Natural killer cell treated with Interleukin-12 subunit alpha and Interleukin-12 subunit beta and Interleukin-15 and Interleukin-18, amount 100 ng/mL, for 72 hours (primary cell): Measurements from ENCODE around the gene ARHGAP27. TPM values are rescaled to one million over a fixed set of nuclear protein-coding genes. Genes with fewer than 3 reads are reported as not detected.
"Not testable (repeated sequence)": the region's sequence is repeated elsewhere in the genome, so short reads cannot be mapped to it uniquely, and the experiment has no call there.

ENCODE experiments used
- ATAC-seq, 2 donors: fragments of 150-1000 bp; cut with Tn5 transposase in 1 of 2; sonication (Bioruptor Pico), chemical (Tn5 transposase) in 1 of 2; 2 replicates each; pipeline ENCODE4 v1.10.0; 2021
- DNase-seq: peaks from one replicate; pipeline ENCODE4 v3.0.0; 2022; ENCODE audit warnings: low spot score
- H3K27ac Mint-ChIP-seq, 2 donors: 1 replicate in 1 of 2; 2 replicates in 1 of 2; pipeline ENCODE4 v1.8.0; 2022; ENCODE audit warnings: mixed read lengths in 2 of 2, mild to moderate bottlenecking in 1 of 2, moderate library complexity in 1 of 2
- H3K27me3 Mint-ChIP-seq, 2 donors: 1 replicate in 1 of 2; 2 replicates in 1 of 2; pipeline ENCODE4 v1.8.0; 2022; ENCODE audit warnings: mixed read lengths in 2 of 2
- H3K36me3 Mint-ChIP-seq: one replicate; pipeline ENCODE4 v1.8.0; 2022; ENCODE audit warnings: mixed read lengths
- H3K4me1 Mint-ChIP-seq, 2 donors: 1 replicate in 1 of 2; 2 replicates in 1 of 2; pipeline ENCODE4 v1.8.0; 2022; ENCODE audit warnings: low read depth in 2 of 2, mixed read lengths in 2 of 2, mild to moderate bottlenecking in 1 of 2
- H3K4me3 Mint-ChIP-seq: one replicate; pipeline ENCODE4 v1.8.0; 2022; ENCODE audit warnings: mixed read lengths
- H3K9me3 Mint-ChIP-seq: 2 replicates; pipeline ENCODE4 v1.8.0; 2022; ENCODE audit warnings: mixed read lengths
- total RNA-seq, 2 donors: library from RNA; stranded (reverse); gene quantifications; one replicate each; pipeline ENCODE4 v1.2.3, GENCODE V29; 2022

The ARHGAP27 gene
- total RNA-seq, 2 donors from 2014 or later, result 79.1 to 102 TPM

DNA sequence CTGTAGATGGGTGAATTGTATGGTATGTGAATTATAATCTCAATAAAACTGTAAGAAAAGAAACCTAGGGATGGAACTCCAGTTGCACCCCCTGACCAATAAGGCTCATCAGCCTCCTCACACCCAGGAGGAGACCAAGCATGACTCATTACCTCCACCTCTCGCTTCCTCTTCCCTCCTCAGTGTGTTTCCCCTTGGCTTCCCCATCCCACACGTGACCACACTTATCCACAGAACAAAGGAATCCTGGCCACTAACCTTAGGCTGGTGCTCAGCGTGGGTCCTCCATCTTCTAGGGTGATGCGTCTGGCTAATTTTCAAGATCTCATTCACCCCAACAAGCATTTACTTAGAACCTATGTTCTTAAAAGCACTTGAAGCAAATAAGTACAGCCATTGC is 79.6 kb downstream of the ARHGAP27 start:
- Mint-ChIP-seq H3K4me3 (peak overlapping the region; percentile 62), H3K36me3 (no peaks in the 10 kb centered on the region), H3K4me1 (peaks cover 15 to 20% of the 10 kb centered on the region in 2 donors), H3K27ac (peak overlapping the region; percentile 19 to 38), H3K9me3 (no peaks in the 10 kb centered on the region), H3K27me3 (peaks cover 0 to 9% of the 10 kb centered on the region in 2 donors)
- DNase-seq, result peak; percentile 75
- ATAC-seq, result peak; percentile 83 to 85

- Mint-ChIP-seq H3K9me3 (no peaks in the 10 kb centered on the region), H3K27ac (peak overlapping the region in 1 of 2 donors; percentile 10), H3K36me3 (no peaks in the 10 kb centered on the region), H3K4me3 (no peak overlapping the region), H3K27me3 (peaks cover 0 to 9% of the 10 kb centered on the region in 2 donors), H3K4me1 (peaks cover 15 to 20% of the 10 kb centered on the region in 2 donors)
- DNase-seq (no peak), ATAC-seq (no peak)
Observed at GRCh38 chr17:45351831-45352230, 80.8 kb downstream of the ARHGAP27 start.

DNA sequence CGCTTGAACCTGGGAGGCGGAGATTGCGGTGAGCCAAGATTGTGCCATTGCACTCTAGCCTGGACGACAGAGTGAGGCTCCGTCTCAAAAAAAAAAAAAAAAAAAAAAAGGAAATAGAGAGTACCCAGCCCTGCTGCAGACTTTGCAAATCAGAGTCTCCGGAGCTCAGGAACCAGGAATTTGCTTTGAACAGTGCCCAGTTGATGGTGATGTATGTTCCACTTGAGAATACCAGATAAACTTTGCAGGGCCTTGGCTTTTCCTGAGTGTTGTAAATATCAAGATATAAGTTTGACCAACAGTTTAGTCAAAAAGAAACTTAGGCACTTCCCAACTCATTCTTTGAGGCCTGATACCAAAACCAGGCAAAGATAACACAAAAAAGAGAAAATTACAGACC is 85.2 kb downstream of the ARHGAP27 start:
- no peak for DNase-seq
- Mint-ChIP-seq H3K9me3 (no peaks in the 10 kb centered on the region), H3K36me3 (no peaks in the 10 kb centered on the region), H3K27me3 (peaks cover 0 to 2% of the 10 kb centered on the region in 2 donors), H3K27ac (no peak overlapping the region), H3K4me1 (peaks cover 8 to 9% of the 10 kb centered on the region in 2 donors), H3K4me3 (no peak overlapping the region)
- ATAC-seq, result no peak

DNA sequence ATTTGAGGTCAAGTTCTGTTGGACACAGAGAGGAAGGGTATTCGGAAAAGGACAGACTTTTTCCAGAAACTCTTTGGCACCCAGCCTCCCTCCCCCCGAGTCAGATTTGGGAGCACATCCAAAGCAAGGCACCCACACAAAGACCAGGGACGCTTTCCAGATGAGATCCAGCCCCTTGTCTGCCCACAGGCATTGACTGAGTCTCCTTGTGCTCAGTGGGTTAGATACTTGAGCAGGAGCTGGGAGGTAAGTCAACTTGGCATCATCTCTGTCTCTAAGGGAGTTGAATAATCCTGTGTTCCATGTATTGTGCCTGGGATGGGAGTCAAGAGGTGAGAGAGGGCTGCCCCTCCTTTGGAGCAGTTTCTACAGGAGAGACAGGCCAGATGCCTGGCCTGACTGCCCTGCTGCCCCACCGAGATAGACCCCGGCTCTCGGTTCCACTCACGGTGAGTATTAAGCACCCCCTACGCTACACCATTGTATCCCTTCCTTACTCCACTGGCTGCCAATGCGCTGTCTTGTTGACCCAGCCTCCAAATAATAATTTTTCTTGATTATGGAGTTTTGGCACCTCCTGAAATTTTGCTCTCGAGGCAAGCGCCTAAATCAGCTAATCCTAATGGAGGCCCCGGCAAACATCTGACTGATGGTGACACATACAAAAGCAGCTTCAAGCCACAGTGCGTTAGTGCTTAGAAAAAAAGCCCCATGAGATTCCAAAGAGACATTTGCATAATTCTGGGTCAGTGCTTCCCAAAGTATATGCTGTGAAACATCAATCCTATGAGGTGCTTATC is 86.3 kb downstream of the ARHGAP27 start:
- ATAC-seq (no peak), DNase-seq (no peak)
- Mint-ChIP-seq H3K4me1 (peaks cover under 1 to 3% of the 10 kb centered on the region in 2 donors), H3K27me3 (peaks cover 0 to 2% of the 10 kb centered on the region in 2 donors), H3K36me3 (no peaks in the 10 kb centered on the region), H3K9me3 (no peaks in the 10 kb centered on the region), H3K4me3 (no peak overlapping the region), H3K27ac (no peak overlapping the region)

GRCh38 chr17:45345554-45346215 is 87.0 kb downstream of the ARHGAP27 start:
- no peaks in the 10 kb centered on the region for H3K36me3 Mint-ChIP-seq
- ATAC-seq (no peak), DNase-seq (no peak)
- no peaks in the 10 kb centered on the region for H3K9me3 Mint-ChIP-seq
- peak overlapping the region; percentile 58 to 72 for H3K27ac Mint-ChIP-seq
- peaks cover 0 to 2% of the 10 kb centered on the region in 2 donors for H3K27me3 Mint-ChIP-seq
- no peak overlapping the region for H3K4me3 Mint-ChIP-seq
- peaks cover 0 to 3% of the 10 kb centered on the region in 2 donors for H3K4me1 Mint-ChIP-seq

- H3K4me1 Mint-ChIP-seq, result peaks cover 0 to 3% of the 10 kb centered on the region in 2 donors
- no peaks in the 10 kb centered on the region for H3K9me3 Mint-ChIP-seq
- DNase-seq (no peak), ATAC-seq (no peak)
- peak overlapping the region; percentile 58 to 72 for H3K27ac Mint-ChIP-seq
- H3K27me3 Mint-ChIP-seq, result peaks cover 0 to 2% of the 10 kb centered on the region in 2 donors
- no peaks in the 10 kb centered on the region for H3K36me3 Mint-ChIP-seq
- no peak overlapping the region for H3K4me3 Mint-ChIP-seq
Observed at GRCh38 chr17:45345246-45345553, 87.5 kb downstream of the ARHGAP27 start.

DNA sequence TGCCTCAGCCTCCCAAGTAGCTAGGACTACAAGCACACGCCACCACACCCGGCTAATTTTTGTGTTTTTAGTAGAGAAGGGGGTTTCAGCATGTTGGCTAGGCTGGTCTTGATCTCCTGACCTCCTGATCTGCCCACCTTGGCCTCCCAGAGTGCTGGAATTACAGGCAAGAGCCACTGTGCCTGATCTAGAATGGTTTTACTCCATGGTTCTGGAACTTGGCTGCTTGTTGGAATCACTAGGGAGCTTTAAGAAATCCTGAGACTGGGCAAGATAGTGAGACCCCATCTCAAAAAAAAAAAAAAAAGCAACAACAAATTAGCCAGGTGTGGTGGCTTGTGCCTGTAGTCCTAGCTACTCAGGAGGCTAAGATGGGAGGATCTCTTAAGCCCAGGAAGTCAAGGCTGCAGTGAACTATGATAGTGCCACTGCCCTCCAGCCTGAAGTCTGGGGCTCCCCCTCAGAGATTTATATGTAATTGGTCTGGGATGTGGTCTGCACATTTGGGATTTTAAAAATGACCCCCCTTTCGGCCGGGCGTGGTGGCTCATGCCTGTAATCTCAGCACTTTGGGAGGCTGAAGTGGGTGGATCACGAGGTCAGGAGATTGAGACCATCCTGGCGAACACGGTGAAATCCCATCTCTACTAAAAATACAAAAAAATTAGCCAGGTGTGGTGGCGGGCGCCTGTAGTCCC is 88.6 kb downstream of the ARHGAP27 start:
- not testable (repeated sequence) for ATAC-seq

More for the DNA sequence above, 88.6 kb downstream of the ARHGAP27 start:
- H3K27me3 Mint-ChIP-seq, H3K9me3 Mint-ChIP-seq, H3K4me1 Mint-ChIP-seq, H3K4me3 Mint-ChIP-seq, DNase-seq, H3K36me3 Mint-ChIP-seq: not testable (repeated sequence)
- H3K27ac Mint-ChIP-seq, result peak overlapping the region in 1 of 2 donors; percentile 29

Other genes starting within 250 kb of the ARHGAP27 start
- 100 to 1,000 TPM; 280 to 380 TPM for gene FMNL1, start 211.0 kb downstream of the ARHGAP27 start, total RNA-seq
- under 1 TPM; 0.62 to 0.81 TPM for gene SPATA32, start 170.8 kb downstream of the ARHGAP27 start, total RNA-seq
- gene MAP3K14, start 115.8 kb downstream of the ARHGAP27 start, total RNA-seq, result 10 to 100 TPM; 65.9 to 75.4 TPM
- 10 to 100 TPM; 63.1 to 68.1 TPM for gene PLEKHM1, start 57.9 kb upstream of the ARHGAP27 start, total RNA-seq